MG63 (cell line): Measurements from ENCODE around the gene SLC11A2. TPM values are rescaled to one million over a fixed set of nuclear protein-coding genes. Genes with fewer than 3 reads are reported as not detected.
"Not testable (repeated sequence)": the region's sequence is repeated elsewhere in the genome, so short reads cannot be mapped to it uniquely, and the experiment has no call there.

Experiments
- DNase-seq: peaks from one replicate; pipeline ENCODE4 v3.0.0-alpha.2; 2020
- H3K27me3 ChIP-seq: fragments of 250-450 bp; sonication (Bioruptor Pico); 2 replicates; pipeline ENCODE4 v1.5.1; 2020; ENCODE audit warnings: mild to moderate bottlenecking, moderate library complexity
- H3K36me3 ChIP-seq: fragments of 250-450 bp; sonication (Bioruptor Pico); 2 replicates; pipeline ENCODE4 v1.5.1; 2020; ENCODE audit warnings: mild to moderate bottlenecking, moderate library complexity
- H3K4me3 ChIP-seq: fragments of 250-450 bp; sonication (Bioruptor Pico); 2 replicates; pipeline ENCODE4 v1.5.1; 2020; ENCODE audit warnings: mild to moderate bottlenecking, moderate library complexity
- H3K9me3 ChIP-seq: fragments of 250-450 bp; sonication (Bioruptor Pico); 2 replicates; pipeline ENCODE4 v1.5.1; 2020; ENCODE audit warnings: mild to moderate bottlenecking, moderate library complexity
- total RNA-seq: library from RNA; depleted of rRNA; stranded (reverse); fragments of >200 nt; shearing (Covaris generic); gene quantifications from 2 replicates; pipeline ENCODE4 v1.2.3, GENCODE V29; 2014; ENCODE audit warnings: low replicate concordance

Gene SLC11A2
- total RNA-seq, 1 experiment from 2014 or later = 12.0 TPM

DNA sequence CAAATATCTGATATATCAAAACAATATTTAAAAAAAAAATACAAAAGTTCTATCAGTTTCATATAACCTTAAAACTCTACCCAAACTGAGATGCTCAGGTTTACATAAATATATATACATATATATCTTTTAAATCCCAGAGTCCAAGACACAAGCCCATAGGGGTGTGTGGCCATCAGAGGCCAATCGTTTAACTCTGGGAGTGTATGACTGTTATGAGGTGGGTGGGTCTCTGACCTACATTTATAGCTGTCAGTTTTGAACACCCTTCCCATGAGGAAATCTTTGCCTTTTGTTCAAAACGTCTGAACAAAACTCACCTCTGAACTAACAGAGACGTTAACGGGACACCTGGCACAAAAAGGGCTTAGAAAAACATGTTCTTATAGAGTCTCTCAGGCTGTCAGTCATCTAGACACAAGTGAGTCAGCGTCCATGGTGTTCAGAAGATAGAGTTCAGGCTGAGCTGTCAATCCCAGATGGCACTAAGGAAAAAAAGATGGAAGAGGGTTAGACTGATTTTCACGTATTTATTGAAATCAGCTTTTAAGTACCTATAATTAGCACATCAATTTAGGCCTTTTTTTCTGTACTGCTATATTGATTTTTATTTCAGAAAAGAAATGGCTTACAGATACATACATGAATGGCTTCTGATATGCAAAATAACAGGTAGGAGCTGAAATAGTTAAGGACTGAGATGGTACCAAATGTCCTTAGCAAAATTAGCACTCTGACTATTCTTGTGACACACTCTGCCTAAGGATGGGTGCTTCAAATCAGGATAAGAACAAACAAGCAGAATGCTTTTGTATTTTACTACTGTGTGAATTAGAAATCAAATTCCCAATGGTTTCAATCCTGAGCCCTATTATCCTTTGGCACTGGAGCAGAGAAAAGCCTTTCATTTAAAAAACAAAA lies 44.6 kb downstream of the SLC11A2 start:
- H3K27me3 ChIP-seq = no peaks in the 10 kb centered on the region
- H3K9me3 ChIP-seq = no peaks in the 10 kb centered on the region
- H3K4me3 ChIP-seq = no peak overlapping the region
- peaks cover 8% of the 10 kb centered on the region for H3K36me3 ChIP-seq
- no peak for DNase-seq

DNA sequence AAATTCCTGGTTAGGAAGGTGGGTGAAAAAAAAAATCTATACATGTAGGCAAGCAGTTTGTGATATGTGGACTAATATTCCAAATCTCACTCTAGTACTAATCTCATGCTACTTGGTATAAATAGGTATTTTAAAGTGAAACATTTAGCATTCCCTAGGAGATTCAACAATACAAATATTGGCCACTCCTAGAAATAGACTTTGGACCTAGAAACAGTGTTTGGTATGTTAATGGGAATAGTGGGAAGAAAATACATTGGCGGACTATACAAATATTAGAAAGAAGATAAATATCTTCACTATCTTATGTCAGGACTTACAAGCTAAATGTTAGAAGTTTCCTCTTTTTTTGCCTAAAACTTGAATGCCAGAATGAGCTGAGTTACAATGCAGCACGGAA lies 45.6 kb downstream of the SLC11A2 start:
- Histone ChIP-seq H3K36me3 (peaks cover 7% of the 10 kb centered on the region), H3K9me3 (no peaks in the 10 kb centered on the region), H3K27me3 (no peaks in the 10 kb centered on the region), H3K4me3 (no peak overlapping the region)
- no peak for DNase-seq

DNA sequence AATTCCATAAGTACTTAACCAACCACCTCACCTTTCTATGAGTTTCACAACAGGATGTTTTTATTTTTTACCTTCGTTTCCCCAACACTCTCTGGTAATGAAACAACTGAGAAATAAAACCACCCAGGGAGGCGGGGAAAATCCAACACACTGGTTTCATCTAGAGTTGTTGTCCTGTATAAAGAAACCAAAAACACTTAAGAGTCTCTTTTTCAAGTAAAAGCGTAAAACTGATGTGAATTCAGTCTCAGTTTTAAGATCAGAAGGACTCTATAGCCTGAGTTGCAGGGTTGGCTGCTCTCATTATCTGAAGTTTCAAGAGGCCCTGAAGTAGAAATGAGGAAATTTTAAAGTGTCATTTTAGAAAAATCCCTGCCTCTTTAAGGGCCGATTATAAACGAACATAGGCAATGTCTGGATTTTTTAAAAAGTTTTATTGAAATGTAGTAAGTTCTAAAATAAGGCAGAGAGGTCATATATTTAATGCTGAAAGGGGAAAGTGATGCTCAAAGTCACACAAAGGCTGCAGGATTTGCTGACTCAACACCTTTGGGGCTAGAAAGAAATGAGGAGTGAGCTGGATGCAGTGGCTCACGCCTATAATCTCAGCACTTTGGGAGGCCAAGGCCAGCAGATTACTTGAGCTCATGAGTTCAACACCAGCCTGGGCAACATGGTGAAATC lies 46.7 kb downstream of the SLC11A2 start:
- no peak for DNase-seq
- Histone ChIP-seq H3K36me3 (peaks cover 7% of the 10 kb centered on the region), H3K4me3 (no peak overlapping the region)

DNA sequence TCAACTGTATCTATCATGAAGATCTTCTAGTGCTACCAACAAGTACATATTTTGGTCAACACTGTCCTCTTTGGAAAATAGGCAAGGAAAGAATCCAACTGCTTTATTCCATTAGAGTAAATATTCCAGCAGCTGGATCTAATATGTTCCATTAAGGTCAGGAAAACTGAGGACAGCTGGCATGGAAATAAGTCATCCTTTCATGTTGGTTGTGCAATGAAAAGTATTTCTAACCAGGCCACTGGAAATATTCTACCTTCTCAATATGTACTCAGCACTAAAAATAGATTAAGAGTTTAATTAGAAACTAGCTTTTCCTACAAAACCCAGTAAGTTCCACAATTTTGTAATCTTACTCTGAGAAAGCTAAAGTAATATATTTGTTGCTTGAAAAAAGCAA lies 54.2 kb downstream of the SLC11A2 start:
- H3K4me3 ChIP-seq = no peak overlapping the region
- H3K36me3 ChIP-seq = peaks cover 4% of the 10 kb centered on the region; the same call in 1 of the 2 replicates
- no peaks in the 10 kb centered on the region for H3K9me3 ChIP-seq
- H3K27me3 ChIP-seq = no peaks in the 10 kb centered on the region
- DNase-seq = no peak

More for the DNA sequence above, 46.7 kb downstream of the SLC11A2 start:
- H3K27me3 ChIP-seq = no peaks in the 10 kb centered on the region
- H3K9me3 ChIP-seq = no peaks in the 10 kb centered on the region

DNA sequence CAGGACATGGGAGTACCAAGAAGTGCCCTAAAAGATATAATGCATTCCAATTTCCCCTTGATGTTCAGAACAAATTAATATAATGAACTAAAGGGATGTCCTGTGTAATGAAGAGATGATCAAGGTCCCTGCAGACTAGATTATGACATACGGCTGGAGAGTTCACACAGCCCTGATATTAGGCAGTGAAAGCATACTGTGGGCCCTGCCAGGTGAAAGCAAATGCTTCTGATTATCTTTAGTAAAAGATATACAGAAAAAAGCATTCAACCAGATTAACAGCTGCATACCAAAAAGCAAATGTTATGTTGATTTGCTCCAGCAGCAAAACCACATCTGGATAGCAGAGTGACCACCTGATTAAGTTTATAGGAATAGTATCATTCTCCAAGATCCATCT lies 61.8 kb downstream of the SLC11A2 start:
- DNase-seq = no peak
- no peaks in the 10 kb centered on the region for H3K9me3 ChIP-seq
- no peaks in the 10 kb centered on the region for H3K36me3 ChIP-seq
- no peaks in the 10 kb centered on the region for H3K27me3 ChIP-seq
- no peak overlapping the region for H3K4me3 ChIP-seq

DNA sequence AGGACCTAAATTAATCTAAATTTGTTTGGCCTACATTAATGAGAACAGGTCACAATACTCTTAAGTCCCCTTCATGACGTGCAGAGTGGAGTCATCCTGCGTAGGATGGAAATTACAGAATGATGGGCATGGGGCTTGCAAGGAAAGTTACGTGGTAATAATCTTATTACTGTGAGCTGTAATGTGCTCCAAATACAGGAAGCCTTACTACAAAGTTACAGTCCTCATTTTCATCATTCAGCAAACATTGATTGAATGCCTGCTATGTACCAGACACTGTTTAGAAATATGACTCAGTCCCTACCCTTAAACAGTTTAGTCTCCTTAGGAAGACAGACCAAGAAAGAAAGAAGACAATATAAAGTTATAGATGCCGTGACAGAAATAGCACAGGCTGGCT lies 64.5 kb downstream of the SLC11A2 start:
- Histone ChIP-seq H3K4me3 (no peak overlapping the region), H3K27me3 (no peaks in the 10 kb centered on the region), H3K9me3 (no peaks in the 10 kb centered on the region), H3K36me3 (no peaks in the 10 kb centered on the region)
- DNase-seq = no peak

DNA sequence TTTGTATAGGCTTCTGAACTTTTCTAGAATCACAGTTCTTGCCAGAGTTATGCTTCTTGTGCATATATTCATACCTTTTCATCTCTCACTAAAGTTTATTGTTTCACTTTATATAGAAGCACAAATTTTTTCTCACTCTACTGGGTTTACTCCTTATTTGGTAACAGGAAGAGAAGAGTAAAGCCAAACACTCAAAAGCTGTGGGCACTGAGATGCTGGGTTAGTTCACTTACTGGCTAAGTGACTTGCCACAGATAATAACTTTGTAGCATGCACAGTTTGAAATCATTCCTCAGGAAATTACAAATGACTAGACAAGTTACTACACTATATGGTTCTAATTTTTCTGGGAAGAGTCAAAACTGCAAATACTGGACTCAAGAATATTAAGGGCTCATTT lies 66.1 kb downstream of the SLC11A2 start:
- DNase-seq = no peak

DNA sequence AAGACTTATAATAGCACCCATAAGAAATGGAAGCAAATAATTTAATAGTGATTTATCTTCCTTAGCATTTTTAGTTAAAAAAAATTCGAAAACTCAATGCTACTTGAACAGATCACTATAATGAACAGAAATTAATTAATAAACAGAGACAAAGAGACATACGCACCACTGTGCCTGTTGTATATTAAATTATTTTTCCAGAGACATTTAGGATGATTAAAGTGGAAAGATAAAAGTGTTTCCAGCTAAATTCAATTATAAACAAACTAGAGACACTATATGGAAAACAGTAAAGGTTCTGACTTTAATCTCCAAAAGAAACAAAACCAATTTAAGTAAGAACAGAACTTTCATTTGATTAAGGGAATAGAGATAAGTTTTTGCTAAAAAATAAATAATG lies 70.5 kb downstream of the SLC11A2 start:
- Histone ChIP-seq H3K36me3 (no peaks in the 10 kb centered on the region), H3K27me3 (no peaks in the 10 kb centered on the region), H3K4me3 (no peak overlapping the region), H3K9me3 (no peaks in the 10 kb centered on the region)
- no peak for DNase-seq

More for the DNA sequence above, 66.1 kb downstream of the SLC11A2 start:
- no peaks in the 10 kb centered on the region for H3K36me3 ChIP-seq
- no peaks in the 10 kb centered on the region for H3K9me3 ChIP-seq
- no peak overlapping the region for H3K4me3 ChIP-seq
- no peaks in the 10 kb centered on the region for H3K27me3 ChIP-seq

DNA sequence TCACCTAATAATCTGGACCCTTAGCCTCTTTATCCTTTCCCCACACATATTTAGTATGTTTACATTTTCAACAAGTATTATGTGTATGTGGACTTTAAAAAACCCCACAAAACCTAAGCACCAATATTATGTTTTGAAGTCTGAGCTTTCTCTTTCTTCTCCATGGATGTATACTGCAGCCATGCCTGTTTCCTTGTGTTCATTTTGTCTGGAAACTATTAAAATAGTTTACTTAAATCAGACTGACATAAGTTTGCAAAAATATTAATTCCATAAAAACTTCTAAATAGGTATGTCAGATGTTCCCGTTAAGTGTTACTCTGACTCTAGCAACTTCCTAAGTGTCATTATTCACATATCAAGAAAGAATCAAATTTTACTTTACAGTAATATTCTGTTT lies 70.9 kb downstream of the SLC11A2 start:
- Histone ChIP-seq H3K9me3 (no peaks in the 10 kb centered on the region), H3K27me3 (no peaks in the 10 kb centered on the region), H3K4me3 (no peak overlapping the region), H3K36me3 (no peaks in the 10 kb centered on the region)
- DNase-seq = no peak

DNA sequence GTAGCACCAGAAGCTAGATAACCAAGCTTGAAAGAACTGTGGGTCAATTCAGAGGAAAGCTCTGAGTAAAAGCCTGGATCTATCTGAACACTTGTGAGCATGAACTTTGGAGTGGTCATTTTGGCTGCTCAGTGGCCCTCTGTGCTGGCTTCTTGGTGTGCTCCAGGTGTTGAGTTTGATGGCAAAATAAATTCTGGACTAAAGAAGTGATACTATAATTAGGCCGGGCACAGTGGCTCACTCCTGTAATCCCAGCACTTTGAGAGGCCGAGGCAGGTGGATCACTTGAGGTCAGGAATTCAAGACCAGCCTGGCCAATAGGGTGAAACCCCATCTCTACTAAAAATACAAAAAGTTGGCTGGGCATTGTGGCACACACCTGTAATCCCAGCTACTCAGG lies 71.4 kb downstream of the SLC11A2 start:
- not testable (repeated sequence) for H3K36me3 ChIP-seq

DNA sequence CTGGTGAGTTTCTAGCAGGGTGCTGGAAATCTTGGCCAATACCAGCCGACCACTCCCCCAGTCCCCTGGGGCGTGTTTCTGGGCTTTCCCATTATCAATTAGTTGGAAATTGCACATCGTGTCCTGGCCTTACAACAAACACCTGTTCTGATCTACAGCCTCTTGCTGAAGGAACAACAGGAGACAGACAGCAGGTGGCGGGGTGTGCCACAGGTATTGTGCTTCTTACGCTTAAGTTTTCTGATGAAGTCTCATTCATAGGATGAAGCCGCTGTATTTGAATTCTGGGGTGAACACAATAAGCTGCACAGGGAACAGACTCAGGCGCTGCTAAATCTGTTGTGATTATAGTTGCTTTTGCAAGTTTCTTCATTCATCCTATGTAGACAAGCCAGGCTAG lies 73.1 kb downstream of the SLC11A2 start:
- no peaks in the 10 kb centered on the region for H3K27me3 ChIP-seq
- no peak for DNase-seq
- no peaks in the 10 kb centered on the region for H3K36me3 ChIP-seq
- no peaks in the 10 kb centered on the region for H3K9me3 ChIP-seq
- H3K4me3 ChIP-seq = no peak overlapping the region

More for the DNA sequence above, 71.4 kb downstream of the SLC11A2 start:
- not testable (repeated sequence) for H3K9me3 ChIP-seq, H3K27me3 ChIP-seq, DNase-seq, H3K4me3 ChIP-seq

DNA sequence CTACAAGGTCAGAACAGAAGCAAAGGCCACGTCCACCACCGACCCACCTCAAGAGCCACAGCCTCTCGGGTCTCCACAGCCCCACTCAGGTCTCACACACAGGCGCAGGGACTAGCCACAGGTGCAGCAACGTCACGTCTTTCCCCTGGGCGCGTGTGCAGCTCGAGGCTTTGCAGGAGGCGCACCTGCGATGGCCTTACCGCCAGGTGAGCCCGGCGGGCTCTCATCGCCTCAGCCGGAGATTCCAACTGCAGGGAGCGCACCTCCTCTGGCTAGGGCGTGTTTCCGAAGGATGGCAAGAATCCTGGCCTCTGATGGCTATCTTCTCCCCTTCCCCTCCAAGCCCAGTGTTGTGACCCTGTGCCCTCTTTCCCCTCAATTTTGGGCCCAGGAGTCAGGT lies 73.7 kb downstream of the SLC11A2 start, which contains the start of gene HIGD1C:
Gene HIGD1C, plus strand, starts transcription at position 35 of the 400 bp plus-strand sequence. CDS start 1,455 bp downstream, outside the sequence.
- Histone ChIP-seq H3K9me3 (no peaks in the 10 kb centered on the region), H3K36me3 (no peaks in the 10 kb centered on the region), H3K4me3 (no peak within 1 kb of the TSS), H3K27me3 (no peaks in the 10 kb centered on the region)
- no peak for DNase-seq

DNA sequence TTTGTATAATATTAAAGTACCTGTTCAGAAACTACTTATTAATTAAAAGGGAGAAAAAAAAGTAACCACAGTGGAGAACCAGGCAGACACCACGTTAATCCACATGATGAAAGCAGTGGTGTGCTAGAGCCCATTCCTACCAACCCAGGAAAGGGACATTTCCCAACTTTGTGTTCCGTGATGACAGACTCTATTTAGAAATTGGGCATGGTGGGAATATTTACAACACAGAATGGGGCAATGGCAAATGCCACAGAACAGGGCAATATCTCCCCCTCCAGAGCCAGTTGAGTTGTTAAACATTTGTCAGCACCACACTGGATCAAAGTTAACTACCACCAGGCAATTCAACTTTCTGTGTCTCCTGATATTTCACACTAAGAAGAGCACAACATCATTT lies 75.1 kb downstream of the SLC11A2 start:
- no peaks in the 10 kb centered on the region for H3K27me3 ChIP-seq

DNA sequence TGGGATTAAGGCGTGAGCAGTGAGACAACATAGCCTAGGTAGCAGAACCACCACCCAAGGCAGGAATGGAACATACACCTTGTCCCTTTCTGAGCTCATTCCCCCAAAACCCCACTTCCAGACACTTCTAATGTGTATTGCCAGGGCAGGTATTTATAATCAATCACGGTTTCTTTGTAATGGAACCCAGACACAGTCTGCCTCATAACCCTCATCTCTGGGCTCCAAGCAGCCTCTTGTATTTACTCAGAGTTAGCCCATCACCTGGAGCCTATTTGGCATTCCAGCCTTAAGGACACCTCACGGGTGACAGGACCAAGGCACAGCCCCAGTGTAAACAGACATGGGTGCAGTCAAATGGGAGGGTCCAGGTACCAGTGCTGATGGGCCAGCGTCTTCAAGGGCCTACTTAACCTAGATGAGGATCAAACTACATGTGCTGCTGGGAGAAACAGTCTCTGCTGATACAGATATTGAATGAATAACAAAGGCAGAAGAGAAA lies 76.3 kb downstream of the SLC11A2 start:
- Histone ChIP-seq H3K36me3 (no peaks in the 10 kb centered on the region), H3K4me3 (no peak overlapping the region), H3K9me3 (no peaks in the 10 kb centered on the region), H3K27me3 (no peaks in the 10 kb centered on the region)
- DNase-seq = no peak

More for the DNA sequence above, 75.1 kb downstream of the SLC11A2 start:
- Histone ChIP-seq H3K4me3 (no peak overlapping the region), H3K9me3 (no peaks in the 10 kb centered on the region), H3K36me3 (no peaks in the 10 kb centered on the region)
- no peak for DNase-seq

DNA sequence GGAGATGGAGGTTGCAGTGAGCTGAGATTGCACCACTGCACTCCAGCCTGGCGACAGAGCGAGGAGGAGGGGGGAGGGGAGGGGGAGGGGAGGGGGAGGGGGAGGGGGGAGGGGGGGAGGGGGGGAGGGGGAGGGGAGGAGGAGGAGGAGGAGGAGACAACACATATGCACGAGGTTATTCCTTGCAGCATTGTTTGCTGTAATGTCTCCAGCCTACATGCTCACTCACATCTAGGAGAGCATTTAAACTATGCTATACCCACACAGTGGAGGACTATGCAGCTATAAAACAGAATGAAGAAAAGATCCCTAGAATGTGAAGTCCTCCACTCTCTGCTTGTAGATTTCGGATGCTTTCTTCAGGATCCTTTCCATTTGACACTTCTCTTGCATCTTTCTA lies 77.4 kb downstream of the SLC11A2 start:
- Histone ChIP-seq H3K36me3 (no peaks in the 10 kb centered on the region), H3K27me3 (no peaks in the 10 kb centered on the region), H3K4me3 (no peak overlapping the region), H3K9me3 (no peaks in the 10 kb centered on the region)
- DNase-seq = no peak

DNA sequence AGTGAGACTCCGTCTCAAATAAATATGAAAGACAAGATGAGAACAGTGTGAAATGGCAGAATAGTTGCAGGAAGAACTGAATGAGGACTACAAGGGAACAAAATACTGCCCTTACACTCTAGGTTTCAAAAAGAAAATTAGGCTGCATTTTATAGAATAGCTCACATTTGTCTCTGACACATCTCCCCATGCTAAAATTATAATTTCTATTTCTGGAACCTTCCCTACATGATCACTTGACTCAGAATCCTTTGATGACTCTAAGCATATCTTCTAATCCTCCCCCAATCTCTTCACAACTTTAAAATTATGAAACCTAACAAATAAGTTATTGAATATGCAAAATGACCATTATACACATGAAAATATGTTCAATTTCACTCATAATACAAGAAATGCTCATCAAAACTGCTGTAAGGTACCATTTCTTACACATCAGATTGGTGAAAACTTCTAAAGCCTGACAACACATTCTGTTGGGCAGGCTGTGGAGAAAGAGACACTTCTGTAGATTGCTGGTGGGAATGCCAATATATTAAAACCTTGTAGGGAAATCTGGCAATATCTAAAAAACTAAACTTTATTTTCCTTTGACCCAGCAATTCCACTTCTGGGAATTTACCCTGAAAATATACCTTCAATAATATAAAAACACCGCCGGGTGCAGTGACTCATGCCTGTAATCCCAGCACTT lies 78.1 kb downstream of the SLC11A2 start:
- H3K27me3 ChIP-seq = no peaks in the 10 kb centered on the region
- H3K36me3 ChIP-seq = no peaks in the 10 kb centered on the region
- H3K4me3 ChIP-seq = no peak overlapping the region
- no peaks in the 10 kb centered on the region for H3K9me3 ChIP-seq
- DNase-seq = no peak

DNA sequence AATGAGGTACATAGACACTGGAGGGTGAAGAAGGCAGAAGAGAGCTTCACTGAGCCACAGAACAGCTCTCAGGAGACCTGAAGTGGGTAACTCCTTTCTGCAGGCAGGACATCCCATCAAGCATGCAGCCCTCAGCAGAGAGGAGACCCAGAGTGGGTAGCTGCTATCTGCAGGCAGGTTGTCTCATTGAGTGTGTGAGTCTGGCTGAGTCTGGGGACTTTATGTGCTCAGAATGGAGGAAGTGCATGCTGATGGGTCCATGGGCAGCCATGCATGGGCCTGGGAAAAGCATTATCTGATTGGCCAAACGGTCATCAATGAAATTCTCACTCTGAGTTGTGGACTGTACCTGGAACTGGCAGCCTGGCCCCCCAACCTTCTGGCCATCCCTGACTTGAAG lies 88.5 kb downstream of the SLC11A2 start:
- H3K4me3 ChIP-seq = no peak overlapping the region

More for the DNA sequence above, 88.5 kb downstream of the SLC11A2 start:
- H3K36me3 ChIP-seq = no peaks in the 10 kb centered on the region
- peaks cover 4% of the 10 kb centered on the region; the same call in 1 of the 2 replicates for H3K9me3 ChIP-seq
- no peaks in the 10 kb centered on the region for H3K27me3 ChIP-seq
- DNase-seq = no peak
